Effector memory CD4-positive, alpha-beta T cell (primary cell): Measurements from ENCODE around the gene SLC16A4.

Experiments
- DNase-seq, 3 donors: peaks; one replicate each; pipeline ENCODE4 v3.0.0-alpha.2; 2020
- H3K27ac ChIP-seq: 2 replicates; pipeline ENCODE4 v1.7.0; 2013; ENCODE audit warnings: mild to moderate bottlenecking, low read length, moderate library complexity; ENCODE audit not compliant: insufficient read depth, poor library complexity, severe bottlenecking
- H3K27me3 ChIP-seq: replicated peaks from 2 replicates; pipeline ENCODE4 v1.7.0; 2013; ENCODE audit warnings: mild to moderate bottlenecking, low read length; ENCODE audit not compliant: insufficient read depth, control insufficient read depth, poor library complexity, severe bottlenecking
- H3K36me3 ChIP-seq: 2 replicates; pipeline ENCODE4 v1.7.0; 2013; ENCODE audit warnings: mild to moderate bottlenecking, low read length, moderate library complexity; ENCODE audit not compliant: control insufficient read depth, insufficient read depth
- H3K4me1 ChIP-seq: 2 replicates; pipeline ENCODE4 v1.7.0; 2013; ENCODE audit warnings: low read length, mild to moderate bottlenecking; ENCODE audit not compliant: control insufficient read depth, insufficient read depth, poor library complexity, severe bottlenecking
- H3K4me3 ChIP-seq: 2 replicates; pipeline ENCODE4 v1.7.0; 2013; ENCODE audit warnings: low read length, low read depth, mild to moderate bottlenecking; ENCODE audit not compliant: insufficient read depth, poor library complexity, severe bottlenecking
- H3K9me3 ChIP-seq: 2 replicates; pipeline ENCODE4 v1.7.0; 2013; ENCODE audit warnings: mild to moderate bottlenecking, low read length, moderate library complexity; ENCODE audit not compliant: control insufficient read depth

The SLC16A4 gene

DNA sequence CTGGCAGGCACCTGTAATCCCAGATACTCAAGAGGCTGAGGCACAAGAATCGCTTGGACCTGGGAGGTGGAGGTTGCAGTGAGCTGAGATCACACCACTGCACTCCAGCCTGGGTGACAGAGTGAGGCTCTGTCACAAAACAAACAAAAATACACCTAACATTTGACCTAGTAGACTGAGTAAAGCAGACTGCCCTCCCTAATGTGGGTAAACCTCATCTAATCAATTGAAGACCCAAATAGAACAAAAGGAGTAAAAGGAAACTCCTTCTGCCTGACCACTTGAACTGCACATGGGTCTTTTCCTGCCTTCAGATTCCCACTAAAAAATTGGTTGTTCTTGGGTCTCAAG, 70.7 kb downstream of the SLC16A4 start:
- no peaks in the 10 kb centered on the region for H3K4me1 ChIP-seq
- H3K4me3 ChIP-seq, result no peak overlapping the region
- H3K27ac ChIP-seq, result no peak overlapping the region
- H3K27me3 ChIP-seq, result no peaks in the 10 kb centered on the region
- no peaks in the 10 kb centered on the region for H3K36me3 ChIP-seq
- DNase-seq, result no peak
- no peaks in the 10 kb centered on the region for H3K9me3 ChIP-seq

DNA sequence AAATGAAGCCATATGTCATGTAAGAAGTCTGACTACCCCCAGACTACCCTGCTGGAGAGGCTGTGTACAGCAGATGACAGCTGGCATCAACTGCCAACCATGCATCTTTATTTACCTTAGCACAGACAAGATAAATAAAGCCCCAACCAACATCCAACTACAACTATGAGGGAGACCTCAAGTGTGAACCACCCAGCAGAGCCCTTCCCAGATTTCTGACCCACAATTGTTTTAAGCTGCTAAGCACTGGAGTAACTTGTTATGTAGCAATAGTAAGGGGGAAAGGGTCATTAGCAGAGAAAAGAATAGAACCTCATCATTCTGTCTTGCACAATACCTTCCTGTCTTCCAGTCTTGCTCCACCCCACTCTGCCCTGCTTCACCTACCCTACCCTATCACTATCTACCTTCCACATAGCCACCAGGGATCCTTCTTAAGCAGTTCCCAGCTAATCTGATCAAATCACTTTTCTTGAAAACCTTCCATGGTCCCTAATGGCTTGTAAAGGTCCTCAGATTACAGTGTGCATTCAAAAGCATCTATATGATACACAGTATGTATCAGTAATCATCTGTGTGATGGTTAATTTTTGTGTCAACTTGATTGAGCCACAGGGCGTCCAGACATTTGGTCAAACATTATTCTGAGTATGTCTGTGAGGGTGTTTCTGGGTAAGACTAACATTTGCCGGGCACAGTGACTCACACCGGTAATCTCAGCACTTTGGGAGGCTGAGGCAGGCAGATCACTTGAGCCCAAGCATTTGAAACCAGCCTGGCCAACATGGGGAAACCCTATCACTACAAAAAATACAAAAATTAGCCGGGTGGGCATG, 71.3 kb downstream of the SLC16A4 start:
- no peak overlapping the region for H3K4me3 ChIP-seq
- no peaks in the 10 kb centered on the region for H3K27me3 ChIP-seq
- H3K27ac ChIP-seq, result no peak overlapping the region
- DNase-seq, result no peak
- no peaks in the 10 kb centered on the region for H3K36me3 ChIP-seq
- H3K4me1 ChIP-seq, result no peaks in the 10 kb centered on the region
- H3K9me3 ChIP-seq, result no peaks in the 10 kb centered on the region

DNA sequence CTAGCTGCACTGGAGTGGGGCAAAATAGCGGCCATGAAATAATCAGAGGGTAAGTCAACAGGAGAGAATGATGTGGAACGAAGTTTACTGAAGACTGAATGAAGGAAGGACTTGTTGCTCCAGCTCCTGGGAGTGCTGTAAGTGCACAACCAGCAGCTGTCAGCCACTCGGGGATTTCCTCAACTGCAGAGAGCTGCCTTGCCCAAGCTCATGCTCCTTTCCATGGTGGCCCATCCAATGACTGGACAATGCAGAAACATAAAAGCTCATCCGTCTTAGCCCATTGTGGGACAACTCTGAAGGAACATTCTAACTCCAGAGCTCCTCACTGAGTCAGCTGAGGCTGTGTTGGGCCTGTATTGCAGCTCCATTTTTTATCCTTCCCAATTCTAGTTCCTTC, 72.8 kb downstream of the SLC16A4 start:
- no peak overlapping the region for H3K4me3 ChIP-seq
- no peaks in the 10 kb centered on the region for H3K27me3 ChIP-seq
- no peak overlapping the region for H3K27ac ChIP-seq
- DNase-seq, result no peak
- H3K36me3 ChIP-seq, result no peaks in the 10 kb centered on the region
- no peaks in the 10 kb centered on the region for H3K4me1 ChIP-seq
- no peaks in the 10 kb centered on the region for H3K9me3 ChIP-seq

DNA sequence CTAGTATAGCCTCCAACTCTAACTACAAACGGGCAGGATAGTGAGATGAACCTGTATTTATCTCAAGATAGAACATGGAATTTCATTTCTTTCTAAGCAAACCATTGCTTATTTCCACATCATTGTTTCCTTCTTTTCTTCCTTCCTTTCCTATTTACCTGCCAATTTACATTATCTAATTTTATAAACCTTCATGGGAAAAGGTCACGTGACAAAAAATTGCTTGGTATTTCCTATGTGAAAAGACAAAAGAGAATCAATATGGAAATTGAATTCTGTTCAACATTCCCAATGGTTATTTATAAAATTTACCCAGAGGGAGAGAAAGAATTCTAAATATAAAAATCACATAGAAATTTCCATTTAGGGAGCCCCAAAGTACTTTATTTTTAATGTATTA, 74.1 kb downstream of the SLC16A4 start:
- no peaks in the 10 kb centered on the region for H3K9me3 ChIP-seq
- H3K27ac ChIP-seq, result no peak overlapping the region
- no peak overlapping the region for H3K4me3 ChIP-seq
- DNase-seq, result no peak
- no peaks in the 10 kb centered on the region for H3K27me3 ChIP-seq
- peaks cover 4% of the 10 kb centered on the region for H3K4me1 ChIP-seq
- no peaks in the 10 kb centered on the region for H3K36me3 ChIP-seq
